ENCODE measurements around the gene PSEN1. TPM values are rescaled to one million over a fixed set of nuclear protein-coding genes. Genes with fewer than 3 reads are reported as not detected.

Gene PSEN1
- 10 to 100 TPM; 76.1 to 79.6 (median 78.0) TPM for polyA plus RNA-seq (ENCODE audit: insufficient read length in 3 of 3)

GRCh38 chr14:73136387-73137225 is at the start of gene PSEN1:
PSEN1 (plus strand) TSS chr14:73136507; CDS start chr14:73148020, 11,513 bp downstream.
- peak; percentile 88 to 91 (median 88) for DNase-seq (ENCODE audit: low read depth in 3 of 3, low spot score in 2 of 3)

DNA sequence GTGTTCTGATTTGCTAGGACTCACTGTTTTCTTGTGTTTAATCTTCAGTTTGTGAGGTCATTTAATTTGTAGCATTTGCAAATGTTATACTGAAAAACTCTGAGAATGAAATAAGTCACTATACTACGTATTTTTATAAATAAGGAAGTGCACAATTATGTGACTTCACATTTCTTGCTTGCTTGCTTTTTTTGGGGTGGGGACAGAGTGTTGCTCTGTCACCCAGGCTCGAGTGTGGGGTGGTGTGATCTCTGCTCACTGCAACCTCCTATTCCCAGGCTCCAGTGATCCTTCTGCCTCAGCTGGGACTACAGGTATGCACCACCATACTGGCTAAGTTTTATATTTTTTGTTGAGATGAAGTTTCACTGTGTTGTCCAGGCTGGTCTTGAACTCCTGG is 45.3 kb upstream of the PSEN1 start:
- no peak for DNase-seq (ENCODE audit: low read depth in 3 of 3, low spot score in 2 of 3)

DNA sequence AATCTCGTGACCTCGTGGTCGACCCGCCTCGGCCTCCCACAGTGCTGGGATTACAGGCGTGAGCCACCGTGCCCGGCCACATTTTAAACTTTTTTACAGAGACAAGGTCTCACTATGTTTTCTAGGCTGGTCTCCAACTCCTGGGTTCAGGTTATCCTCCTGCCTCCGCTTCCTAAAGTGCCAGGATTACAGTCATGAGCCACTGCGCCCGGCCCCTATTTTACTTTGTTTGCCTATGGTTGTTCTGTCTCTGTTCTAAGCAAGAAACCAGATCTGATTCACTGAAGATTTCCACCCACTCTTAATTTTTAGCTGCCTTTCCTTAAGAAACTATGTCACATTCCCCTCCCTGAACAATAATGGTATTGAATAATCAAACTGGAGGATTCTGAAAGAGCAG is 38.9 kb upstream of the PSEN1 start:
- DNase-seq (ENCODE audit: low read depth in 3 of 3, low spot score in 2 of 3), result no peak

GRCh38 chr14:73100334-73100733 is 36.0 kb upstream of the PSEN1 start:
- no peak for DNase-seq (ENCODE audit: low read depth in 3 of 3, low spot score in 2 of 3)

- DNase-seq (ENCODE audit: low read depth in 3 of 3, low spot score in 2 of 3), result no peak
These were observed 33.4 kb upstream of the PSEN1 start for GRCh38 chr14:73102806-73103497.

DNA sequence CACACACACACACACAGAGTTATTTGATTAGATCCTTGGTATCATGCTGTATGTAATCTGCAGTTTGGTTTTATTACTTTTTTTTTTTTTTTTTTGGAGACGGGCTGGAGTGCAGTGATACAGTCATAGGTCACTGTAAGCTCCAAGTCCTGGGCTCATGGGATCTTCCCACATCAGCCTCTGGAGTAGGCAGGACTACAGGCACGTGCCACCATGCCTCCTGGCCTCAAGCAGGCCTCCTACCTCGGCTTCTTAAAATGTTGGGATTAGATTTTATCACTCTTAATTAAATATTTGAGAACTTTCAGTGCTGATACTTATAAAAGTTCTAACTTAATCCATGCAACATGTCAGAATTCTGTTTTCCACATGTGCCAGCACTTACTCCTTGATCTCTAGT is 31.3 kb upstream of the PSEN1 start:
- DNase-seq (ENCODE audit: low read depth in 3 of 3, low spot score in 2 of 3), result no peak

GRCh38 chr14:73105727-73106126 is 30.6 kb upstream of the PSEN1 start:
- no peak for DNase-seq (ENCODE audit: low read depth in 3 of 3, low spot score in 2 of 3)

GRCh38 chr14:73116079-73116665 is 20.1 kb upstream of the PSEN1 start:
- DNase-seq (ENCODE audit: low read depth in 3 of 3, low spot score in 2 of 3), result no peak

- no peak for DNase-seq (ENCODE audit: low read depth in 3 of 3, low spot score in 2 of 3)
These were observed 12.0 kb upstream of the PSEN1 start for GRCh38 chr14:73124180-73124894.

DNA sequence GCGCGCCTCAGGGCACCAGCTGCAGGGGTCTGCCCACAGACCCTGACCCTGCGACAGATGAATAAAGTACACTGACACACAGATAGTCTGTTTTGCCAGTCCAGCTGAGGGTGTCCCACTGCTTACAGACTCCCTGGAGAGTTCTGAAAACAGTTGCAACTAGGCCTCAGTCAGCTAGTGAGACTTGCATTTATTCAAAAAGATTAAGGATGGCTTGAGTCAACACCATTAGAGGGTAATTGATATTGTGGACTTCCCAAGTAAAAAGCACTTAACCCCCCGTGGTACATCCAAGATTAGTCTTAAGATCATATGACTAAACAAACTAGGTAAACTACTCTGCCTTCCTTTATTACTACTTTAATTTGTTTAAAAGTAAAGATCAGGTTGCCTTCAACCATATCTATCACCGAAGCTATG is 11.1 kb upstream of the PSEN1 start:
- no peak for DNase-seq (ENCODE audit: low read depth in 3 of 3, low spot score in 2 of 3)

DNA sequence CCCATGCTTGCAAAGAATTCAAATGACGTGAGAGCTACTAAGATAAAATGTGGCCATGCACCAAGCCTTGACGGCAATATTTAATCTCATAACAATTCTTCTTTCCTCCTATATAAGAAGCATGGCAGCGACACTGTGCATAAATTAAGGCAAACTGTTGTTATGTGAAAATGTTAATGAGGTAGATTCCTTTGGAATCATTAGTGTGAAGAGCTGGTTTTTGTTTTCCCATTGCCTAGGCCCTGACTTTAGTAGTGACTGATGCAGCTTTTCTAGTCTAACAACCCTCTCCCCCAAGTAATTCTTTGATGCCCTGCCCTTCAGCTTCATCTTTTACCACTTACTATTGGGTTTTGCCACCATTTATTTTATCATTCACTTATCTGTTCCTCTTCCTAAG is 10.6 kb upstream of the PSEN1 start:
- no peak for DNase-seq (ENCODE audit: low read depth in 3 of 3, low spot score in 2 of 3)

GRCh38 chr14:73133795-73134194 is 2.5 kb upstream of the PSEN1 start:
- no peak for DNase-seq (ENCODE audit: low read depth in 3 of 3, low spot score in 2 of 3)

DNA sequence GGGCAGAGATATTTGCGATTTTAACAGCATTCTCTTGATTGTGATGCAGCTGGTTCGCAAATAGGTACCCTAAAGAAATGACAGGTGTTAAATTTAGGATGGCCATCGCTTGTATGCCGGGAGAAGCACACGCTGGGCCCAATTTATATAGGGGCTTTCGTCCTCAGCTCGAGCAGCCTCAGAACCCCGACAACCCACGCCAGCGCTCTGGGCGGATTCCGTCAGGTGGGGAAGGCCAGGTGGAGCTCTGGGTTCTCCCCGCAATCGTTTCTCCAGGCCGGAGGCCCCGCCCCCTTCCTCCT is 271 bp upstream of the PSEN1 start:
- no peak for DNase-seq (ENCODE audit: low read depth in 3 of 3, low spot score in 2 of 3)

DNA sequence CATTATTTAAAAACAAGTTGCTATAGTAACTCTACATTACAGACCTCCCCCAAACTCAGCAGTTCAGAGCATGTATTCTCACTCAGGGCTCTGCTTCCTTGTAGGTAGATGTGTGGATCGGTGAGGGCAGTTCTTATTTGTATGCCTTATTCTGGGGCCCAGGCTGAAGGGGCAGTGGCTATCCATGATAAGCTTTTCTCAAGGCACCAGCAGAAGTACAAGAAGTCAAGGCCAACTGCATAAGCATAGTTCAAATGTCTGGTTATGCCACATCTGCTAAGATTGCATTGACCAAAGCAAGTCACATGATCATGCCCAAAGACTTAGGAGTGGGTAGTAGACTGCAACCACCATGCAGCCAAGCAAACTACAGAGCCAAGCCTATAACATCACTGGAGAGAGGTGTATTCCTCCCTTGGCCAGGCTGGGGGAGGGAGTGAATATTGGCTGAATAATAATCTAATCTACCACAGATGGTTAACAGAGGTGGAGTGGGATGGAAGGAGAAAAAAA is 4.6 kb downstream of the PSEN1 start:
- no peak for DNase-seq (ENCODE audit: low read depth in 3 of 3, low spot score in 2 of 3)

DNA sequence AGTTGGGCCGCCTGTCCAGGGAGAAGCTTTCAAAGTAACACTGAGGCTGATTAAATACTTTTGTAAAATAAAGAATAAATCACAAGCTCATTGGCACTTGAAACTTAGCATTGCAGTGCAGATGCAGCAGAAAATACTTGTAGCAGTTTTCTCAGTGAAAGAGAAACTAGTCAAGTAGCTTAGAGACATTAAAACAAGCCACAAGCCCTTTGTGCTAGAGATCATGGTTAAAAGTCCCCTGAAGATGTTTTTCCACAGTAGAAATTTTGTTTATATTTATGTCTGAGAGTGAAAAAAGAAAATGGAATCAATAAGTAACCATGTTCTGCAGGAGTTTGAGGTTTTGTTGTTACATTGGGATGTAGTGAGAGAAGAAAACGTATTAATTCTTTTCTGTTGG is 5.9 kb downstream of the PSEN1 start:
- no peak for DNase-seq (ENCODE audit: low read depth in 3 of 3, low spot score in 2 of 3)

DNA sequence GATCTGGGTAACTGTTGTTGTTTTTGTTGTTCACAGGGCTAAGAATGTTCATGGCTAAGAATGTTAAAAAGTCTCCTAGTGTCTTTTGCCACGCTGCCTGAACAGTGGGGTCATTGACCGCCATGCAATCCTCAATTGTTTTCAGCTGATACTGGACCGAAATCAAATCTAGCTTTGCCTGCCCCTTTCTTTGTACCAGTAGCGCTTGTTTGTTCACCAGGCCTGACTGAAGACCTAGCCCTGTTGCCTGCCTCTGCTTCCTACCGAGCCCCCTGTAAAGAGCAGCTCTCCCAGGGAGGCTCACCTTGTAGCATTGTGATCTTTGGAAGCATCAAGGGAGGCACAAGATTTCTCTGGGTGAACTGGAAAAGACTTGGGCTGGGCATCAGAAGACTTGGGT is 6.7 kb downstream of the PSEN1 start:
- no peak for DNase-seq (ENCODE audit: low read depth in 3 of 3, low spot score in 2 of 3)

DNA sequence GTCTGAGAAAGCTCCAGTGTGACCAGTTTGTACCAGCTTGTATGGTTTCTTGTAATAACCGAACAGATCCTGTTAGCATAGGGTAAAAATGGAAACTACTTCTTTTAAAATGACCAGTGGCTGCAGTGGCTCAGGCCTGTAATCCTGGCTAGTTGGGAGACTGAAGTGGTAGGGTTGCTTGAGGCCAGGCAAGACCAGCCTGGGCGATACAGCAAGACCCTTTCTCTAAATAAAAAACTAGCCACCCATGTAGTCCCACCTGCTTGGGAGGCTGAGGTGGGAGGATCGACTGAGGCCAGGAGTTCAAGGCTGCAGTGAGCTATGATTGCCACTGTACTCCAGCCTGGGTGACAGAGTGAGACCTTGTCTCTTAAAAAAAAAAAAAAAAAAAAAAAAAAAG is 7.3 kb downstream of the PSEN1 start:
- DNase-seq (ENCODE audit: low read depth in 3 of 3, low spot score in 2 of 3), result no peak

DNA sequence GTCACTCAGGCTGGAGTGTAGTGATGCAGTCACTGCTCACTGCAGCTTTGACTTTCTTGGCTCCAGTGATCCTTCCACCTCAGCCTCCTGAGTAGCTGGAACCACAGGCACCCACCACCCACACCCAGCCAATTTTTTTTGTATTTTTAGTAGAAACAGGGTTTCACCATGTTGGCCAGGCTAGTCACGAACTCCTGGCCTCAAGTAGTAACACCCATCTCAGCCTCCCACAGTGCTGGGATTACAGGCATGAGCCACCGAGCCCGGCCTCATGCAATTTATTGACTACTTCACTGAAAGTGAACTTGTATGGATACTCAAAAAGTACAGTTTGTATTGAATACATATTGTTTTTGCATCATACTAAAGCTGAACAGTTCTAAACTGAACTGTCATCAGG is 9.1 kb downstream of the PSEN1 start:
- no peak for DNase-seq (ENCODE audit: low read depth in 3 of 3, low spot score in 2 of 3)

GRCh38 chr14:73146111-73146510 is 9.8 kb downstream of the PSEN1 start:
- DNase-seq (ENCODE audit: low read depth in 3 of 3, low spot score in 2 of 3), result no peak

- DNase-seq (ENCODE audit: low read depth in 3 of 3, low spot score in 2 of 3), result no peak
These were observed 13.4 kb downstream of the PSEN1 start for GRCh38 chr14:73149753-73150152.

- DNase-seq (ENCODE audit: low read depth in 3 of 3, low spot score in 2 of 3), result no peak
These were observed 17.0 kb downstream of the PSEN1 start for GRCh38 chr14:73153272-73153671.
